Right lung (tissue), 5 donors: ENCODE data around the gene SHISA9. TPM values are rescaled to one million over a fixed set of nuclear protein-coding genes. Genes with fewer than 3 reads are reported as not detected.

ENCODE experiments used
- DNase-seq, 2 donors: peaks; one replicate each; pipeline ENCODE4 v3.0.0-alpha.2; 2013
- polyA plus RNA-seq, 5 donors: library from polyadenylated mRNA; unstranded; fragments of 120-200 nt; gene quantifications; one replicate each; pipeline versions ENCODE4 v1.2.1 to v1.2.3, GENCODE V29; 2013; ENCODE audit warnings: inconsistent platforms in 1 of 5, low replicate concordance in 1 of 5; ENCODE audit not compliant: insufficient read length in 5 of 5, insufficient read depth in 1 of 5

SHISA9 gene
- polyA plus RNA-seq, 5 donors, result 0.04 to 0.09 (median 0.08) TPM

- DNase-seq, result no peak
Observed at GRCh38 chr16:13068912-13069583, 167.7 kb downstream of the SHISA9 start.

- no peak for DNase-seq
Observed at GRCh38 chr16:13070268-13070667, 168.9 kb downstream of the SHISA9 start.

GRCh38 chr16:13076878-13077277, 175.5 kb downstream of the SHISA9 start:
- DNase-seq, result no peak

GRCh38 chr16:13077816-13078215, 176.4 kb downstream of the SHISA9 start:
- DNase-seq, result no peak

- DNase-seq, result no peak
Observed at GRCh38 chr16:13080531-13080930, 179.1 kb downstream of the SHISA9 start.

GRCh38 chr16:13081825-13082331, 180.5 kb downstream of the SHISA9 start:
- DNase-seq, result no peak

GRCh38 chr16:13083681-13084080, 182.3 kb downstream of the SHISA9 start:
- DNase-seq, result no peak

- DNase-seq, result no peak
Observed at GRCh38 chr16:13084331-13084730, 182.9 kb downstream of the SHISA9 start.

GRCh38 chr16:13093661-13094060, 192.3 kb downstream of the SHISA9 start:
- DNase-seq, result no peak

- DNase-seq, result no peak
Observed at GRCh38 chr16:13095061-13095460, 193.7 kb downstream of the SHISA9 start.

- no peak for DNase-seq
Observed at GRCh38 chr16:13098536-13098935, 197.1 kb downstream of the SHISA9 start.

GRCh38 chr16:13099822-13100221, 198.4 kb downstream of the SHISA9 start:
- no peak for DNase-seq

GRCh38 chr16:13100970-13101369, 199.6 kb downstream of the SHISA9 start:
- no peak for DNase-seq

- DNase-seq, result no peak
Observed at GRCh38 chr16:13101828-13102227, 200.4 kb downstream of the SHISA9 start.

GRCh38 chr16:13102401-13102800, 201.0 kb downstream of the SHISA9 start:
- DNase-seq, result no peak

GRCh38 chr16:13103831-13104530, 202.6 kb downstream of the SHISA9 start:
- DNase-seq, result no peak

- no peak for DNase-seq
Observed at GRCh38 chr16:13104772-13105171, 203.4 kb downstream of the SHISA9 start.

GRCh38 chr16:13105427-13105826, 204.0 kb downstream of the SHISA9 start:
- DNase-seq, result no peak

- DNase-seq, result no peak
Observed at GRCh38 chr16:13106464-13106863, 205.1 kb downstream of the SHISA9 start.

GRCh38 chr16:13108126-13108525, 206.7 kb downstream of the SHISA9 start:
- no peak for DNase-seq

GRCh38 chr16:13109171-13109570, 207.8 kb downstream of the SHISA9 start:
- no peak for DNase-seq

GRCh38 chr16:13110124-13110796, 208.9 kb downstream of the SHISA9 start:
- no peak for DNase-seq

GRCh38 chr16:13111747-13112146, 210.3 kb downstream of the SHISA9 start:
- DNase-seq, result no peak
